AG09309 (cell line): ENCODE data around the gene SEMA7A.

Experiments
- DNase-seq: peaks from one replicate; pipeline ENCODE4 v3.0.0-alpha.2; 2010; ENCODE audit warnings: low read depth
- H3K4me3 ChIP-seq: 2 replicates; pipeline ENCODE4 v1.5.1; 2011; ENCODE audit warnings: mild to moderate bottlenecking, low read depth, low read length, moderate library complexity; ENCODE audit not compliant: control insufficient read depth
- CTCF ChIP-seq: IDR thresholded peaks from 2 replicates; pipeline ENCODE4 v1.5.1; 2011; ENCODE audit warnings: mild to moderate bottlenecking, low read depth, low read length, inconsistent platforms; ENCODE audit not compliant: insufficient read depth, control insufficient read depth; ENCODE audit errors: missing control alignments

Gene SEMA7A

GRCh38 chr15:74428442-74428787 lies 5.3 kb downstream of the SEMA7A start:
- no peak for DNase-seq
- no peak overlapping the region for H3K4me3 ChIP-seq
- no peak for TF ChIP-seq CTCF

- H3K4me3 ChIP-seq, result no peak overlapping the region
- no peak for TF ChIP-seq CTCF
- no peak for DNase-seq
Observed at GRCh38 chr15:74427607-74428441, 5.9 kb downstream of the SEMA7A start.

- no peak for DNase-seq
- no peak overlapping the region for H3K4me3 ChIP-seq
- TF ChIP-seq CTCF, result no peak
Observed at GRCh38 chr15:74426404-74427281, 7.1 kb downstream of the SEMA7A start.

- no peak for TF ChIP-seq CTCF
- DNase-seq, result no peak
- H3K4me3 ChIP-seq, result no peak overlapping the region
Observed at GRCh38 chr15:74425630-74426029, 8.1 kb downstream of the SEMA7A start.

- DNase-seq, result no peak
- no peak for TF ChIP-seq CTCF
- H3K4me3 ChIP-seq, result no peak overlapping the region
Observed at GRCh38 chr15:74424901-74425528, 8.7 kb downstream of the SEMA7A start.

GRCh38 chr15:74423431-74424257 lies 10.1 kb downstream of the SEMA7A start:
- H3K4me3 ChIP-seq, result no peak overlapping the region
- DNase-seq, result no peak
- TF ChIP-seq CTCF, result no peak
